Measurements from ENCODE around the gene IQCE. TPM values are rescaled to one million over a fixed set of nuclear protein-coding genes. Genes with fewer than 3 reads are reported as not detected.

The IQCE gene
- total RNA-seq, 1 experiment from 2014 or later, result 23.1 TPM

GRCh38 chr7:2632733-2633537, 74.2 kb downstream of the IQCE start:
- DNase-seq (ENCODE audit: low spot score), result peak; percentile 64

- no peak for DNase-seq (ENCODE audit: low spot score)
These were observed 74.9 kb downstream of the IQCE start for GRCh38 chr7:2633538-2634266.

- no peak for DNase-seq (ENCODE audit: low spot score)
These were observed 75.7 kb downstream of the IQCE start for GRCh38 chr7:2634267-2635145.

- DNase-seq (ENCODE audit: low spot score), result no peak
These were observed 76.4 kb downstream of the IQCE start for GRCh38 chr7:2635148-2635668.

DNA sequence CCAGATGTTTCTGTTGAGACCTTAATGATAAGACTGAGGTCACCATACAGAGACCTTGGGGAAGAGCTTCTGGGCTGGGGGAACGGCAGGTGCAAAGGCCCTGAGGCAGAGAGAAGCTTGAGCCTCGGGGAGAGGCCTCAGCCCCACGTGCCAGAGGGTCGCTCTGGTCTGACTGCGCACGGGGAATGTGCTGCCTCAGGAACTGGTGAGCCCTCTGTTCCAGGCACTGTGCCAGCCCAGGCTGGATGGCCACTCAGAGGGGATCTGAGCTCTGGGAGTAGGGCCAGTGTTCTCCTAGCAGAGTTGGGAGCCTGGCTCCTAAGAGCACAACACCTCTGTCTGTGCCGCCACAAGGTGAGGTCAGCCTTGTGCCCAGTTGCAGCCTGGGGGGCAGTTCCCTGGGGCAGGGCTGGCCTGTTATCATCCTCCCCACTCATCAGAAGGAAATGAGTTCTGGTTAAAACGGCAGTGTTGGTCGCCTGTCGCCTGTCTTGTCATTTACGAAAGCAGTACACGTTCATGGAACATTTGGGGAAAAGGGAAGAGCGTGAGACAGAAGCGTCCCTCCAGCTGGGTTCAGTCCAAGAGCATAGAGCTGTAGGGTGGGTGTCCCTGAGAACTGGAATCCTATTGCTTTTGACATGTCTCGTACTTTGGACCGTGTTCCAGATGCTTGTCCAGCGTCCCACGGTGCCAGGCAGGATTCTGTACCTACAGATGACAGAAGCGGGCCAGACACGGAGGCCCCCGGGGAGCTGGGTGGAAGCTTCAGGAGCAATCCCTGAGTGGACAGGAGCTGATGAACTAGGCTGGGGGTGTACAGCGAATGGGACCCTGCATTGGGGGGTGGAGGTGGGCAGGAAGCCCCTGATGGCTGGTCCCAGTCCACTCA, 77.3 kb downstream of the IQCE start:
- no peak for DNase-seq (ENCODE audit: low spot score)

- no peak for DNase-seq (ENCODE audit: low spot score)
These were observed 78.3 kb downstream of the IQCE start for GRCh38 chr7:2637066-2637471.

GRCh38 chr7:2637505-2638223, 78.9 kb downstream of the IQCE start:
- DNase-seq (ENCODE audit: low spot score), result no peak

- no peak for DNase-seq (ENCODE audit: low spot score)
These were observed 79.6 kb downstream of the IQCE start for GRCh38 chr7:2638224-2638991.

GRCh38 chr7:2639181-2639681, 80.5 kb downstream of the IQCE start:
- DNase-seq (ENCODE audit: low spot score), result no peak

GRCh38 chr7:2639695-2640481, 81.1 kb downstream of the IQCE start:
- DNase-seq (ENCODE audit: low spot score), result no peak

DNA sequence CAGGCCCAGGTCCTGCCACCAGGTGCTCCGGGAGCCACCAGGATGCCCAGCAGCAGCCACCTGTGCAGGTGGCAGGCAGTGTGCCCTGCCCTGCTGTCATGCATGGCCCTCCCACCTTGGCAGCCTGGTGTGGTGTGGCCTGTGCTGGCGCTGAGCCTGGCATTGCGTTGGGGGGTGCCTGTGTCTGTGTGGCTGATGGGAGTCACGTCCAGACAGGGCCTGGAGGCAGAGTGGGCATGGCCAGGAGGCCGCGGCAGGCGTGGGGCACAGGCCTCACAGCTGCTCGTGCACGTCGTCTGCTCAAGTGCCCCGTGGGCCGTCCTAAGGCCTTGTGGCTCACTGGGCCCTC, 81.7 kb downstream of the IQCE start:
- no peak for DNase-seq (ENCODE audit: low spot score)

GRCh38 chr7:2640846-2641316, 82.1 kb downstream of the IQCE start:
- no peak for DNase-seq (ENCODE audit: low spot score)

DNA sequence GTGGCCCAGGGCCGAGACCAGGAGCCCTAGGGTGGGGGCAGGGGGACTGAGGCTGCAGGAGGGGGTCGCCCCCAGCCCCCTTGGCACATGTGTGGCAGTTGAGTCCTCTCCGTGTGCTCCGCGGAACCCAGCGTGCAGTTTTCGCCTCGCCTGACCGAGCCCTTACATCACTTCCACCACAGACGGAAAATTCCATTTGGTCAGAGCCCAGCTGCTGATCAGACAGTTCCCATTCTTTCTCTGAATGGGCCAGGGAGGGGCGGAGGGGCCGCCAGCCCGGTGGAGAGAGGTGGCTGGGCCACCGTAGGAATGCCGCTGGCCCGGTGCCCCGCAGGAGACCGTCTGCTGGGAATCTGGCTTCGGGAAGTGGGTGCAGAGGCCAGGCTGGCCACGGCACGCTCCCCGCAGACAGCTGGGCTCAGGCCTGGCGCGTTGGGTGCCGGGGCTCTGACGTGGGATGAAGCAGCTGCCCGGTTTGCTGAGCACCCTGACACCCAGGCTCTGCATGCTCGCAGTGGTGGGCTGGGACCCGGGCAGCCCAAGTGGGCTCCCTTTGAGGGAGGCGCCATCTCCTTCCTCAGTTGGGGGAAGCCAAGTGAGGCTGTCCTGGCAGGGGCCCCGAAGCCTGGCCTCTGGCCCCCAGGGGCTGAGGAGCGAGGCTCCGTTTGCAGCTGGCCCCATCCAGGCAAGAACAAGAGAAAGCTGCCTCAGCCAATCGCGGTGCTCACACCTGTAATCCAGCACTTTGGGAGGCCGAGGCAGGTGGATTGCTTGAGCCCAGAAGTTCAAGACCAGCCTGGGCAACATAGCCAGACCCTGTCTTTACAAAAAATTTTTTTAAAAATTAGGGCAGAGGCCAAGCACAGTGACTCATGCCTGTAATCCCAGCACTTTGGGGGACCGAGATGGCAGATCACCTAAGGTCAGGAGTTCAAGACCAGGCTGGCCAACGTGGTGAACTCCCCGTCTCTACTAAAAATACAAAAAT, 82.9 kb downstream of the IQCE start:
- no peak for DNase-seq (ENCODE audit: low spot score)

- peak; percentile 48 for DNase-seq (ENCODE audit: low spot score)
These were observed 84.8 kb downstream of the IQCE start for GRCh38 chr7:2643386-2644219.

DNA sequence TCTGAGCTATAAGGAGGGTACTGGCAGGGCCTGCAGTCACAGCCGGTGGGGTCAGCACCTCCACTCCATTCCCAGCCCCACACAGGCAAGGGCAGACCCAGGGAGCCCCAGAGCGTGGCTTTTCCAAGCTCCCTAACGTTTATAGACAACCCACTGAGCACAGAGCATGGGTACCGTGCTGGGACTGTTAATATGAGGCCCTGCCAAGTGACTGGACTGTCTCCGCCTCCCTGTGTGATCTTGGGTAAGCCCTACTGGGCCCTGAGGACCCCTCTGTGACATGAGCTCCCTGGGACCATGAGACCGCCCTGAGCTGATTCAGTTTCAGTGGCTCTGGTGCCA, 85.4 kb downstream of the IQCE start:
- DNase-seq (ENCODE audit: low spot score), result no peak

All from HT-29 (cell line).